GM10266 (cell line): ENCODE results near the gene RHBDD3.

Experiments
- DNase-seq: peaks from one replicate; pipeline ENCODE4 v3.0.0; 2012; ENCODE audit errors: extremely low spot score
- TF ChIP-seq, protein P1 (sequence below): IDR thresholded peaks from 2 replicates; pipeline ENCODE4 v1.5.1; 2012; ENCODE audit warnings: mild to moderate bottlenecking, low read depth; ENCODE audit not compliant: control insufficient read depth, insufficient read depth; ENCODE audit errors: missing control alignments

The RHBDD3 gene

DNA sequence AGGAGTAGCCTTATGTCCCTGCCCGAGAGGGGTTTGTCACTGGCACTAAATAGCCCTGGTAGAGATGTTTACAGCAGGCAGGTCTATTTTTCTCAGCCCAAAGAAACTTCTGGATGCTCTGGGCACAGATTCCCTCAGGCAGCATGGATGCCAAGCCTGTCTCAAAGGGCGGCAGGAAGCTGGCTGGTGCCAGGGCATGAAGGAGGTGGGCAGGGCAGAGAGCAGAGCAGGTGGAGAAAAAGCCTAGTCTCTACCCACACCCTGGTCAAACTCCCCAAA, 34.6 kb upstream of the RHBDD3 start:
- no peak for DNase-seq
- TF ChIP-seq, protein P1, sequence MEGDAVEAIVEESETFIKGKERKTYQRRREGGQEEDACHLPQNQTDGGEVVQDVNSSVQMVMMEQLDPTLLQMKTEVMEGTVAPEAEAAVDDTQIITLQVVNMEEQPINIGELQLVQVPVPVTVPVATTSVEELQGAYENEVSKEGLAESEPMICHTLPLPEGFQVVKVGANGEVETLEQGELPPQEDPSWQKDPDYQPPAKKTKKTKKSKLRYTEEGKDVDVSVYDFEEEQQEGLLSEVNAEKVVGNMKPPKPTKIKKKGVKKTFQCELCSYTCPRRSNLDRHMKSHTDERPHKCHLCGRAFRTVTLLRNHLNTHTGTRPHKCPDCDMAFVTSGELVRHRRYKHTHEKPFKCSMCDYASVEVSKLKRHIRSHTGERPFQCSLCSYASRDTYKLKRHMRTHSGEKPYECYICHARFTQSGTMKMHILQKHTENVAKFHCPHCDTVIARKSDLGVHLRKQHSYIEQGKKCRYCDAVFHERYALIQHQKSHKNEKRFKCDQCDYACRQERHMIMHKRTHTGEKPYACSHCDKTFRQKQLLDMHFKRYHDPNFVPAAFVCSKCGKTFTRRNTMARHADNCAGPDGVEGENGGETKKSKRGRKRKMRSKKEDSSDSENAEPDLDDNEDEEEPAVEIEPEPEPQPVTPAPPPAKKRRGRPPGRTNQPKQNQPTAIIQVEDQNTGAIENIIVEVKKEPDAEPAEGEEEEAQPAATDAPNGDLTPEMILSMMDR = no peak

DNA sequence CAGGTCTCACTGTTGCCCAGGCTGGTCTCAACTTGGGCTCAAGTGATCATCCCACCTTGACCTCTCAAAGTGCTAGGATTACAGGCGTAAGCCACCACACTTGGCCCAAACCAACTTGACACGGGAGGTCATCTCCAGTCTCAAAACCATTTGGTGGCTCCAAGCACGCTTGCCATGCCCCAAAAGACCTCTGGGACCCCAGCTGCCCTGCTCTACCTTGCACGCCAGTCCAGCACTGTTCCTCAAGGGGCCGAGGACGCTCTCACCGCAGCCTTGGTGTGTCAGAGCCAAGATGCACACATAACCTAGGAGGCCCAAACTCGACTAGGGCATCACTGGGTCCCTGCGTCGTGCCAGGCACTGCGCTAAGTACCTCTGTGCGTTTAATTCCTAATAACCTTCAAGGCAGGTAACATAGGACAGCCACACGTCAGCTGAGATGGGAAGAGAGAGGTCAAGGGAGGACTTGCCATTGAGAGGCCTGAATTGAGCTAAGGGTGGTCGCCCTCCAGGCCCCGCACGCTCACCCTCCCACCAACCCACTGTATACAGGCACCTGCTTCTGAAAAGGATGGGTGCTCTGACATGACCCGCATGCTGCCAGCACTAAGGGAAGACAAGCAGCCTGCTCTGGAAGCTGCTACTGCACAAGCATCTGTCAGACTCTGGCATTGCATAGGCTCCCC, 34.1 kb upstream of the RHBDD3 start:
- TF ChIP-seq, protein P1 = no peak
- no peak for DNase-seq

GRCh38 chr22:29300807-29301601, 33.2 kb upstream of the RHBDD3 start:
- no peak for DNase-seq
- TF ChIP-seq, protein P1 = no peak

GRCh38 chr22:29300467-29300806, 32.7 kb upstream of the RHBDD3 start:
- no peak for DNase-seq
- TF ChIP-seq, protein P1 = no peak

GRCh38 chr22:29299136-29299900, 31.5 kb upstream of the RHBDD3 start:
- DNase-seq = no peak
- TF ChIP-seq, protein P1 = no peak

DNA sequence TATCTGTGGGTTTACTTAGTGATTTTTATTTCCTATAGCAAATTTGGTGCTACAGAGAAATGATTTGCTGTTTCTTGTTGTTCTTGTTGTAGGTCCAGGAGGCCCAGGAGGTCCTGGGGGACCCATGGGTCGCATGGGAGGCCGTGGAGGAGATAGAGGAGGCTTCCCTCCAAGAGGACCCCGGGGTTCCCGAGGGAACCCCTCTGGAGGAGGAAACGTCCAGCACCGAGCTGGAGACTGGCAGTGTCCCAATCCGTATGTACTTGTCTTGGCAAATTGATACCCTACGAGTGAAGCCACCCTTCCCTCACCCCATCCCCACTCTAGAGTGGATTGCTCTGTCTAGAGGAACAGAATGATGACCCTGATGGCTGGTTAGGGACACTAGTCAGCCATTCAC, 30.9 kb upstream of the RHBDD3 start:
- TF ChIP-seq, protein P1 = no peak
- DNase-seq = no peak

DNA sequence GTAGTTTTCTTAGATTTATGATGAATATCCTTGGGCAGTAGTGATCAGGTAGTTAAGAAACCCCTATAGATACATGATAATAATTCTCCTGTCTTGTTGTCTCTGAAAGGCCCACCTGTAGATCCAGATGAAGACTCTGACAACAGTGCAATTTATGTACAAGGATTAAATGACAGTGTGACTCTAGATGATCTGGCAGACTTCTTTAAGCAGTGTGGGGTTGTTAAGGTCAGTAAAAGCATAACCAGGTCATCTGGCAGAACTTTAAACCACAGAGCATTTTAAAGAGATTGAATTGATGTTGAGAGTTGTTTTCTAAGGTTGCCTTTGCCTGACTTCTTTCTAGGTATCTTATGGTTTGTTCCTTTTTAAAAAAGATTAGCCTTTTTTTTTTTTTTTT, 24.6 kb upstream of the RHBDD3 start:
- TF ChIP-seq, protein P1 = no peak
- no peak for DNase-seq
